Activated CD8-positive, alpha-beta T cell treated with anti-CD3 and anti-CD28 coated beads, Interleukin-2, amount 10 ng/mL, durations not matched to agents 7 days and 5 days (primary cell): ENCODE results near the gene BPIFB4. TPM values are rescaled to one million over a fixed set of nuclear protein-coding genes. Genes with fewer than 3 reads are reported as not detected.

Source experiments
- ATAC-seq: fragments of 150-1000 bp; cut with Tn5 transposase; one replicate; pipeline ENCODE4 v1.10.0; 2021; ENCODE audit warnings: moderate library complexity
- CTCF ChIA-PET: fragments of 350-600 bp; sonication (Branson Sonifier 250); formaldehyde crosslinking; loops from one replicate; lab custom pipeline; 2021; ENCODE audit warnings: antibody characterized with exemption; lab: Charles Lee
- POLR2A ChIA-PET: fragments of 350-600 bp; sonication (Branson Sonifier 250); formaldehyde crosslinking; loops from one replicate; lab custom pipeline; 2021; ENCODE audit warnings: antibody characterized with exemption; lab: Charles Lee
- DNase-seq: peaks from one replicate; pipeline ENCODE4 v3.0.0-alpha.2; 2020
- H3K27ac Mint-ChIP-seq: one replicate; pipeline ENCODE4 v1.8.0; 2021; ENCODE audit warnings: mild to moderate bottlenecking, mixed read lengths
- H3K27me3 Mint-ChIP-seq: one replicate; pipeline ENCODE4 v1.8.0; 2021; ENCODE audit warnings: low read depth, mixed read lengths
- H3K36me3 Mint-ChIP-seq: one replicate; pipeline ENCODE4 v1.8.0; 2021; ENCODE audit warnings: low read depth, mixed read lengths
- H3K4me1 Mint-ChIP-seq: one replicate; pipeline ENCODE4 v1.8.0; 2021; ENCODE audit warnings: low read depth, mixed read lengths
- H3K4me3 Mint-ChIP-seq: one replicate; pipeline ENCODE4 v1.8.0; 2021; ENCODE audit warnings: mild to moderate bottlenecking, mixed read lengths
- H3K9me3 Mint-ChIP-seq: one replicate; pipeline ENCODE4 v1.8.0; 2022; ENCODE audit warnings: mixed read lengths; ENCODE audit not compliant: insufficient read depth
- total RNA-seq, 2 experiments: library from RNA; stranded (reverse); gene quantifications; one replicate each; pipeline ENCODE4 v1.2.3, GENCODE V29; 2021

Gene BPIFB4
- not detected for total RNA-seq

DNA sequence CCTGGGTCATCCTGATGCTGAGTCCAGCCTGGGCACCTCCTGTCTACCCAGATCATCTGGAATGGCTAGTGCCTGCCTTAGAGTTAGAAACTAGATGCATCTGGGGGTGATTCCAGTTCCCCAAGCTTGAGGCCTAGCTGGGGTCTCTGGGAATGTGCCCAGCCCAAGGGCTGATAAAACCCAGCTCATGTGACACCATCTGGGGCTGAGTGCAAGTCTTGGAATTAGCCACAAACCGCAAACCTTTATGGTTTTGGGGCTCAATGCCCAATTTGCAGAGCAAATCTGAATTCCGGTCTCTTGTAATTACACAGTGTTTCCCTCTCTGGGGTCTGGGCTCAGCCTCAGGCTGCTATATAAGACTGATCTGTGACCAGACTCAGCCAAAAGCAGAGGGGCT is at the start of gene BPIFB4:
Gene BPIFB4 (plus strand): TSS at position 385 of the 400 bp plus-strand sequence. CDS start 1,884 bp downstream, outside the sequence.
- H3K36me3 Mint-ChIP-seq, result no peaks in the 10 kb centered on the region
- no peaks in the 10 kb centered on the region for H3K4me1 Mint-ChIP-seq
- DNase-seq (no peak), ATAC-seq (no peak)
- ChIA-PET POLR2A (interaction anchor here (0.6 kb wide), 1 partner anchor 285 kb away, joined by 3 read pairs; no protein-coding TSS in a partner anchor), CTCF (interaction anchor here (2.5 kb wide), 1 partner anchor 177 kb away, joined by 6 read pairs; no protein-coding TSS in a partner anchor)
- no peak within 1 kb of the TSS for H3K27ac Mint-ChIP-seq
- no peaks in the 10 kb centered on the region for H3K9me3 Mint-ChIP-seq
- peaks cover 5% of the 10 kb centered on the region for H3K27me3 Mint-ChIP-seq
- no peak within 1 kb of the TSS for H3K4me3 Mint-ChIP-seq

DNA sequence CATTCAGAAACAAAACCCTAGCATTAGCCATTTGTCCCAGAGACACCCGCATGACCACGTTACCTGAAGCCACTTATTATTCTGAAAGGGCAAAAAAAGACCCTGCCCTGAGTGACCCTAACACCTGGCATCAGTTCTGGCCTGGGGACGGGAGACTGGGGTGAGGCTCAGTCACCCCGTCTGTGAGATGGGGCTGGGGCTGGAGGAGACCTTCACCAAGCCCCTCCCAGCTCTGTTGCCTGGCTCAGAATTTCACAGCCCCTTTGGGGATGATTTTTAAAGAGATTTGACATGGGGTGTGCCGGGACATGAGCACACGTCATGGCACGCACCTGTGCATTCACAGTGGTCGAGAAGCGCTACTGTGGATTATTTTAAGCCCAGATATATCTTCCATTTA is 49.4 kb upstream of the BPIFB4 start:
- no peaks in the 10 kb centered on the region for H3K27me3 Mint-ChIP-seq
- no peak overlapping the region for H3K4me3 Mint-ChIP-seq
- ChIA-PET POLR2A (no interaction called here), CTCF (no interaction called here)
- no peaks in the 10 kb centered on the region for H3K4me1 Mint-ChIP-seq
- H3K9me3 Mint-ChIP-seq, result no peaks in the 10 kb centered on the region
- no peaks in the 10 kb centered on the region for H3K36me3 Mint-ChIP-seq
- no peak overlapping the region for H3K27ac Mint-ChIP-seq
- DNase-seq, result no peak
- no peak for ATAC-seq

DNA sequence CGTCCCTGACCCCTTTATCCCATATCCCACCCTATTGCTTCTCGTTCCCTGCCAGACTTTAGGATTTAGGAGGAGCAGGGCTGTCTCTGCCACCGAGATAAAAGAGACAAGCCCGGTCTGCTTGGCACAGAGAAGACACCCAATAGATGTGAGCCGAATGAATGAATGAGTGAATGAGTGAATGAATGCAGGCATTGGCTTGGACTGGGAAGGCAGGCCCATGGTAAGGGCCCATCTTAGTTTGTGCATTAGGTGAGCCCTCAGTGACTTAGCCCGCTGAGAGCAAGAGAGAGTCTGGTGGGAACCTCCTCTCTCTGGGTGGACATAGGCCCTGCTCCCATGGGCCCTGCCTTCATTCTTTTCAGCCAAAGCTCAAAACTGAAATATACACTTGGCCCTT is 48.9 kb upstream of the BPIFB4 start:
- H3K4me3 Mint-ChIP-seq, result no peak overlapping the region
- no peaks in the 10 kb centered on the region for H3K9me3 Mint-ChIP-seq
- no peaks in the 10 kb centered on the region for H3K36me3 Mint-ChIP-seq
- no peak for DNase-seq
- no peak for ATAC-seq
- no peaks in the 10 kb centered on the region for H3K4me1 Mint-ChIP-seq
- H3K27me3 Mint-ChIP-seq, result no peaks in the 10 kb centered on the region
- ChIA-PET CTCF (no interaction called here), POLR2A (no interaction called here)
- H3K27ac Mint-ChIP-seq, result no peak overlapping the region

GRCh38 chr20:33031531-33031930 is 47.9 kb upstream of the BPIFB4 start, which contains the start of gene BPIFB6:
BPIFB6 (plus strand) TSS chr20:33031648; CDS start chr20:33031648, 0 bp downstream.
- DNase-seq (no peak), ATAC-seq (no peak)
- Mint-ChIP-seq H3K27me3 (no peaks in the 10 kb centered on the region), H3K9me3 (no peaks in the 10 kb centered on the region), H3K4me1 (no peaks in the 10 kb centered on the region), H3K27ac (no peak within 1 kb of the TSS), H3K4me3 (no peak within 1 kb of the TSS), H3K36me3 (no peaks in the 10 kb centered on the region)
- CTCF ChIA-PET, result interaction anchor here (1.5 kb wide), 1 partner anchor 95 kb away, joined by 3 read pairs; no protein-coding TSS in a partner anchor
- POLR2A ChIA-PET, result interaction anchor here (1.2 kb wide), 1 partner anchor 11 kb away, joined by 3 read pairs; no protein-coding TSS in a partner anchor

DNA sequence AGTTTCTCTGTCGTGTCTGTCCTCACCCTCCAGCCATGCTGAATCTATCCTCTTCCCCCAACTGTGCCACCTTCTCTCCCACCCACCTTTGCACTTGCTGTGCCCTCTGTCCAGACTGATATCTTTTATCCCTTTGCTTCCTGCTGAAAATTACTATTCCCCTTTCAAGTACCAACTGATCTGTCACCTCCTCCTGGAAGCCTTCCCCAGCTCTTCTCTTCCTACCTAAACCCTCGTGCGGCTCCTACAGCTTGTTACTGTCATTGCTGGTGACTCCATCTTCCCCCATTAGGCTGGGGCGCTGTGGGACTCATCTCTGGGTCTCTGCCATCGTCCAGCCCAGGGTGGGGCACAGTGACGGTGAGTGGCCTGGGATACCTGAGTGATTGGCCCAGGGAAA is 46.9 kb upstream of the BPIFB4 start:
- no peaks in the 10 kb centered on the region for H3K9me3 Mint-ChIP-seq

DNA sequence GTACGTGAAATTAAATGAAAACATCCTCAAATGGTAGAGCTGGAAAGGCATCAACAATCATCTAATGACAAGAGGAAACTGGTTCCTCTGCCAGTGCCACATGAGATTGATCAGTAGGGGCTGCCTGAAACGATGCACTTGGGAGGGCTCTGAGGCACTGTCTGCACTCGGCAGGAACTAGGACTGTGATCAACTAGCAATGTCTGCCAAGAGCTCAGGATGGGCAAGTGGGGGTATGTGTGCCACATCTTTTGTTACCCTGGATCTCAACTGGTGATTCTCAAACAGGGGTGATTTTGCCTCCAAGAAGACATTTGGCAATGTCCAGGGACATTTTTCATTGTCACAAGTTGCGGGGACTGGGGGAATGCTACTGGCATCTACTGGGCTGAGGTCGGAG is 46.1 kb upstream of the BPIFB4 start:
- Mint-ChIP-seq H3K27ac (no peak overlapping the region), H3K4me3 (no peak overlapping the region), H3K4me1 (no peaks in the 10 kb centered on the region), H3K27me3 (peaks cover 7% of the 10 kb centered on the region), H3K36me3 (no peaks in the 10 kb centered on the region), H3K9me3 (no peaks in the 10 kb centered on the region)
- DNase-seq, result no peak
- no peak for ATAC-seq
- ChIA-PET POLR2A (no interaction called here), CTCF (interaction anchor here (0.8 kb wide), 1 partner anchor 43 kb away, joined by 4 read pairs; no protein-coding TSS in a partner anchor)

More for the DNA sequence above, 46.9 kb upstream of the BPIFB4 start:
- ATAC-seq (no peak), DNase-seq (no peak)
- H3K36me3 Mint-ChIP-seq, result no peaks in the 10 kb centered on the region
- CTCF ChIA-PET, result interaction anchor here (0.8 to 1.5 kb wide), 2 partner anchors 44 to 96 kb away, joined by 3 to 4 read pairs; no protein-coding TSS in a partner anchor
- no peaks in the 10 kb centered on the region for H3K4me1 Mint-ChIP-seq
- POLR2A ChIA-PET, result no interaction called here
- no peak overlapping the region for H3K27ac Mint-ChIP-seq
- no peak overlapping the region for H3K4me3 Mint-ChIP-seq
- no peaks in the 10 kb centered on the region for H3K27me3 Mint-ChIP-seq

DNA sequence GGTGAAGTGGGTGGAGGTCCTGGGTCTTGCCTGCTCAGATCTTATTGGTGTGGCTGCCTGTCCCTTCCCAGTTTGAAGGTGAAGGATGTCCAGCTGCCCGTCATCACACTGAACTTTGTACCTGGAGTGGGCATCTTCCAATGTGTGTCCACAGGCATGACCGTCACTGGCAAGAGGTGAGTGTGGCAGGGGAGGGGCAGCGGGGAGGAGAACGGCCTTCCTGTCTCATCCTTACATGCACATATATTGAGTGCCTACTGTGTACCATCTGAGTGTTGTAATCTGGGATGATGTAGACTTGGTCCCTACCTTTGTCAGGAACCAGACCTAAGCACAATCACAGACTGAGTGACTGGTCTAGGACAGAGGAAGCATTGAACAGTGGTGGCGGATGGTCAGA is 45.3 kb upstream of the BPIFB4 start:
- Mint-ChIP-seq H3K4me3 (no peak overlapping the region), H3K27me3 (peaks cover 7% of the 10 kb centered on the region), H3K4me1 (no peaks in the 10 kb centered on the region), H3K9me3 (no peaks in the 10 kb centered on the region), H3K27ac (no peak overlapping the region), H3K36me3 (no peaks in the 10 kb centered on the region)
- POLR2A ChIA-PET, result no interaction called here
- CTCF ChIA-PET, result interaction anchor here (0.6 kb wide), 1 partner anchor 214 kb away, joined by 4 read pairs; the partner anchor contains the start of gene MAPRE1
- DNase-seq (no peak), ATAC-seq (no peak)

DNA sequence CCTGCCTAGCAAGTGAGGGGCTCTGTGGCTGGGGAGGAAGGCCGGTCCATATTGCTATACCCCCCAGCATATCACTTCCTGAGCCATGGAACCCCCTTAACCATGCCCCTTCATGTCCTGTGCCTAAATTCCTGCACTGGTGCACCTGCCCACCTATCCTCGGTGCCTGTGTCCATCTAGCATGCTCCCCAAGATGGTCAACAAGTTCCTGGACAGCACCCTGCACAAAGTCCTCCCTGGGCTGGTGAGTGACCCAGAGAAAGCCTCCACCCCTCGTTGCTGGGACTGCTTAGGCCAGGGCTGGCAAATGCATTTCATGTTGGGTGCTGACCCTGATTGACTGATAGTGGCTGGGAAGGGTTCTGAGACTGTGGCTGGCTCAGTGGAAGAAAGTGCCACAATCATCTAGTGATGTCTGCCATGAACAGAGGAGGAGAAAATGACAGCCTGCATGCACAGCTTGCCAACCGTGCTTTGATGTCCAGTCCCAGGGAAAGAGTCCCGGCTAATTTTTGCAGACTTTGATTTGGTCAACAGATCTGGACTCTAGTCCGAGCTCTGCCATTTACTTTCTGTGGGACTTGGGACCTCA is 44.4 kb upstream of the BPIFB4 start:
- ChIA-PET CTCF (interaction anchor here (1.5 kb wide), 1 partner anchor 89 kb away, joined by 3 read pairs; no protein-coding TSS in a partner anchor), POLR2A (no interaction called here)
- Mint-ChIP-seq H3K9me3 (no peaks in the 10 kb centered on the region), H3K4me3 (no peak overlapping the region), H3K27me3 (peaks cover 7% of the 10 kb centered on the region), H3K4me1 (no peaks in the 10 kb centered on the region), H3K36me3 (no peaks in the 10 kb centered on the region), H3K27ac (no peak overlapping the region)
- DNase-seq (no peak), ATAC-seq (no peak)

DNA sequence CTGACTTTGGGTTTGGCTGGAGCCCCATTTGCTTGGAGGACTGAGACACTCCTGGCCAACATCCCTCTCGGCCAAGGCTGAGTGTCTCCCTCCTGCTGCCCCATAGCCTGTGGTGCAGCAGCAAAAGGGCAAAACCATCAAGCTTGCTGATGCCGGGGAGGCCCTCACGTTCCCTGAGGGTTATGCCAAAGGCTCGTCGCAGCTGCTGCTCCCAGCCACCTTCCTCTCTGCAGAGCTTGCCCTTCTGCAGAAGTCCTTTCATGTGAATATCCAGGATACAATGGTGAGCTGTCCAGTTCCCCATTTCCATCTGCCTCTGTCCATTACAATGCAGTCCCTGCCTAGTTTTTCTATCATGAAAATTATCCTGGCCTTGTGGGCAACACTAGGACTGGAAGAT is 42.0 kb upstream of the BPIFB4 start:
- ChIA-PET CTCF (no interaction called here), POLR2A (no interaction called here)
- Mint-ChIP-seq H3K4me3 (no peak overlapping the region), H3K9me3 (no peaks in the 10 kb centered on the region), H3K36me3 (no peaks in the 10 kb centered on the region), H3K27me3 (peaks cover 7% of the 10 kb centered on the region), H3K4me1 (no peaks in the 10 kb centered on the region), H3K27ac (no peak overlapping the region)
- DNase-seq (no peak), ATAC-seq (no peak)

GRCh38 chr20:33038243-33038642 is 41.2 kb upstream of the BPIFB4 start:
- no peaks in the 10 kb centered on the region for H3K36me3 Mint-ChIP-seq
- H3K4me1 Mint-ChIP-seq, result no peaks in the 10 kb centered on the region
- H3K9me3 Mint-ChIP-seq, result no peaks in the 10 kb centered on the region
- no peak overlapping the region for H3K4me3 Mint-ChIP-seq
- ChIA-PET CTCF (no interaction called here), POLR2A (no interaction called here)
- ATAC-seq (no peak), DNase-seq (no peak)
- H3K27me3 Mint-ChIP-seq, result peaks cover 7% of the 10 kb centered on the region
- no peak overlapping the region for H3K27ac Mint-ChIP-seq

GRCh38 chr20:33042430-33042829 is 37.0 kb upstream of the BPIFB4 start:
- Mint-ChIP-seq H3K9me3 (peaks cover 15% of the 10 kb centered on the region), H3K27me3 (peaks cover 7% of the 10 kb centered on the region), H3K4me3 (no peak overlapping the region), H3K4me1 (no peaks in the 10 kb centered on the region), H3K36me3 (no peaks in the 10 kb centered on the region), H3K27ac (no peak overlapping the region)
- DNase-seq, result no peak
- ATAC-seq, result no peak
- POLR2A ChIA-PET, result interaction anchor here (0.8 kb wide), 1 partner anchor 11 kb away, joined by 3 read pairs; the partner anchor contains the start of gene BPIFB6
- CTCF ChIA-PET, result no interaction called here

GRCh38 chr20:33042983-33043730 is 36.3 kb upstream of the BPIFB4 start:
- no peaks in the 10 kb centered on the region for H3K4me1 Mint-ChIP-seq
- no peak overlapping the region for H3K4me3 Mint-ChIP-seq
- ChIA-PET CTCF (no interaction called here), POLR2A (no interaction called here)
- peaks cover 2% of the 10 kb centered on the region for H3K27me3 Mint-ChIP-seq
- no peak overlapping the region for H3K27ac Mint-ChIP-seq
- DNase-seq (no peak), ATAC-seq (no peak)
- H3K36me3 Mint-ChIP-seq, result no peaks in the 10 kb centered on the region
- H3K9me3 Mint-ChIP-seq, result peaks cover 15% of the 10 kb centered on the region
